Measurements from ENCODE around the gene PTPRO. TPM values are rescaled to one million over a fixed set of nuclear protein-coding genes. Genes with fewer than 3 reads are reported as not detected.

PTPRO gene
- polyA plus RNA-seq, 2 of the 4 experiments (the other 2 are of a cell fraction) = 0.04 TPM; not detected in 1

DNA sequence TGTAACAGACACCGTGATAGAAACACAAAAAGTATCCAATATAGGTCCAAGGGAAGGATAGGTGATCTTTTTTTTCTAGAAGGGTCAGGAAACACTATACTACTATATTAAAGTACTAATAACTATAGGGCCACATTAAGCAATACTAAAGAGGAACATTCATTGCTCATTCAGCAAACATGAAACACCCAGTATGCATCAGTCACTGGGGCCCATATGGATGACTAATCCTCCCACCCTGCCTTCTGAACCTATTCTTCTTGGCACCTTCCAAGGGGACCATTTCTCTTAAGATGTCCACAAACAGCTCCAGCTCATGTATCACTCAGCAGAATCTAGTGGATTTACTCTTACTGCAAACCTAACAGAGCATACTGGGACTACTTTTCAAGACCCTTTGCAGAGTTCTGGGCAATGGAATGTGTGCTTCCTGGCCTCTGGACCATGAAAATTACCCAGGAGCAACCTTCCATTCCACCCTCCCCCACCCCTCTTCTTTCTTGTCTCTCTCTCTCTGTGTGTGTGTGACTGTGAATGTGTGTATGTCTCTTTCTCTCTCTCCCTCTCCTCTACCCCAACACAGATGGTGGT is 279.0 kb downstream of the PTPRO start (continued):
- TF ChIP-seq, protein P1, sequence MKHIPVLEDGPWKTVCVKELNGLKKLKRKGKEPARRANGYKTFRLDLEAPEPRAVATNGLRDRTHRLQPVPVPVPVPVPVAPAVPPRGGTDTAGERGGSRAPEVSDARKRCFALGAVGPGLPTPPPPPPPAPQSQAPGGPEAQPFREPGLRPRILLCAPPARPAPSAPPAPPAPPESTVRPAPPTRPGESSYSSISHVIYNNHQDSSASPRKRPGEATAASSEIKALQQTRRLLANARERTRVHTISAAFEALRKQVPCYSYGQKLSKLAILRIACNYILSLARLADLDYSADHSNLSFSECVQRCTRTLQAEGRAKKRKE (CRISPR knock-in tag; IDR thresholded peaks at IDR 0.05; ENCODE audit: low read depth) = no peak
- TF ChIP-seq MAFK (IDR thresholded peaks at IDR 0.05; ENCODE audit: partially characterized antibody) (peak; percentile 25), FOSL2 (IDR thresholded peaks at IDR 0.05) (peak; percentile 55), FOSL2 (CRISPR knock-in tag; IDR thresholded peaks at IDR 0.05) (peak; percentile 75), NPAS2 (CRISPR knock-in tag; IDR thresholded peaks at IDR 0.05; ENCODE audit: borderline replicate concordance) (no peak), HDAC2 (IDR thresholded peaks at IDR 0.05) (no peak)

DNA sequence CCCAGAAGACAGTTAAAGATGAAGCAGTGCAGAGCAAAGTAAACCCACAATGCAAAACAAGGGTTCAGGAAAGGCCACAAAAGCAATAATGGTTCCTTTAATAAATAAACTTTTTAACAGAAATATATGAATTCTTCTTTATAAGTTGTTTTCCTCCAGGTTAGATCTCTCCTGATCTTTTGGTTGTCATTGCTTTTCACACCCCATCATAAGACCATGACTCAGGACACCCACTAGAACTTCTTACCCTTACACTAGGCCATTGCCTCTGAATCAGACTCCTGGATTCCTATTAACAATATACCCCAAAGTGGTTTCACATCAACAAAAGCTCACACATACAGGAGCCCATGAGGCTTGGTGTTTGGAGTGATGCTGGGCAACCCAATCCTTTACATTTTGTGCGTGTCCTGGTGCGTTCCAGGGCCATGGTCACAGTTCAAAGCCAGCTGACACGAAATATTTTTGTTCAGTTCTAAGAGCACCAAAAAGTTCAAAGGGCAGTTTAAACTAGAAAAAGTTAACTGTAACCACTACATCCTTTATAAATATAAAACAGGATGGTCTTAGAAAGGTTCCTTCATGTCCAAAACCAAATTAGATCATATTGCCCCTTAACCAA is 279.9 kb downstream of the PTPRO start:
- FAIRE-seq = no peak
- Histone ChIP-seq H3K27ac (peak overlapping the region; percentile 65 to 80), H3K4me3 (no peak overlapping the region), H3K4me1 (peaks cover 35% of the 10 kb centered on the region), H3K9me3 (no peaks in the 10 kb centered on the region), H3K4me2 (peak overlapping the region; percentile 62; the same call in 1 of the 3 replicates)
- TF ChIP-seq HOXA7 (CRISPR knock-in tag; IDR thresholded peaks at IDR 0.05) = no peak
- TF ChIP-seq FOSL2 (IDR thresholded peaks at IDR 0.05) = no peak
- TF ChIP-seq FOSL2 (CRISPR knock-in tag; IDR thresholded peaks at IDR 0.05) = no peak
- no peak for TF ChIP-seq KDM5A (IDR thresholded peaks at IDR 0.05)
- no peak for TF ChIP-seq ZSCAN20 (CRISPR knock-in tag; IDR thresholded peaks at IDR 0.05)
- no peak for TF ChIP-seq HEYL (CRISPR knock-in tag; IDR thresholded peaks at IDR 0.05)
- no peak for TF ChIP-seq MAFK (IDR thresholded peaks at IDR 0.05; ENCODE audit: partially characterized antibody)
- DNase-seq (ENCODE audit: low read depth in 1 of 2, low spot score in 1 of 2) = no peak
- no peak for ATAC-seq
- CTCF ChIA-PET = interaction anchor here (0.5 kb wide), 1 partner anchor 1730 kb away, joined by 3 read pairs; no protein-coding TSS in a partner anchor
- 89% methylated on average over 3 of the region's 3 CpGs for WGBS (ENCODE audit: missing lambda C conversion rate)
- POLR2A ChIA-PET = no interaction called here

DNA sequence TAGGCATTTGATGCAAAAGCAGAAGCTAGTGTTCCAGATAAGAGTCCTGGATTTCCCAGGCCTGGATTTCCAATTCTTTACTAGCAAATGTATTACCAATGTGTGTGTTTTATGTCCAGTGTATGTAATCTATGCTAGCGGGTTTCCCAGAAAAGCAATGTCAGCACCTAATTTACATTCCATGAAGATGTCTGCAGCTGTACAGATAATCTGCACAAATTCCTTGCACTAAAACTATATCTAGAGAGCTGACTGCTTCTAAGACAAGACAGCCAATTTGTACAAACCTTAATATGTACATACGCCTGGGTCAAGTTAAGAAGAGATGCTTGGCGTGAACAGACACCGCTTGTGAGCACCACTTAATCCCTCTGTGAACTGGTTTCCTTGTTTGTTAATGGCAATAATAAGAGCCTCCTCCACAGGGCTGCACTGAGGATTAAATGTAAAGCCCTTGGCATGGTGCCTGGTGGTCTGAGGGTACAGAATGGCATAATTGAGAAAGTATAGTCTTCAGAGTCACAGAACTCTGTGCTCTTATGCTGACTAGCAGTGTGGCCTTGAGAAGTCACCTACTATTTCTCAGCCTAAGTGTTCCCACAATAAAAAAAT is 281.3 kb downstream of the PTPRO start:
- no peak for ATAC-seq
- H3K27ac ChIP-seq = no peak overlapping the region
- FAIRE-seq = no peak

DNA sequence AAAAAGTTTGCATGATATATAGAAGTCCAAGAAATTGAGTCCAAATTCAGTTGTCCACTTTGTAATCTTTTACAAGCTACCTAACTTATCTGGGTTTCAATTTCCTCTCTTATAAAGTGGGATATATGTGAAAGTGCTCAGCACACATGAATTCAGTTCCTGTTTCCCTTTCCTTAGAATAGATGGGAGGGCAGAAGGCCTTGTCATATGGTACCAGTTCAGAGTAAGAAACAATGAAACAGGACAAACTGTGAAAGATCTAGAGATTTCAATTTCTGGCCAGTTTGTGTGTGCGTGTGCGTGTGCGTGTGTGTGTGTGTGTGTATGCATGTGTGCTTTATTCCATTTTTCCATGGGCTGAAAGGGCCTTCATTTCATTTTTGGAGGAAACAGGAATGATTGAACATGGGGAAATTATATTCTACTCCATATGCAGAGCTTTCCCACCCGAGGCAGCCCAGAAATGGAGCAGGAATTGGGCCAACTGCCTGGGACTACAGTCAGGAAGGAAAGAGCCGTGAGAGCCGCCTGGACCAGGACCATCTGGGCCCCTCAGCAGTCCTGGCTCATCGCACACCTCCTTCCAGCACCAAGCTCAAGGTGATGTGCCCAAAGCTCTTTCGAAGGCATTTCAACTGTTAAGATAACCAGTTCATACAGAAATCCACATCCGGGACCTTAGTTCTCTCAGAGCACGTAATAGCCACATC is 283.7 kb downstream of the PTPRO start:
- ATAC-seq = no peak
- 88% methylated on average over 10 of the region's 10 CpGs for WGBS (ENCODE audit: missing lambda C conversion rate)
- H3K4me1 ChIP-seq = peaks cover 10% of the 10 kb centered on the region
- no peak for DNase-seq (ENCODE audit: low read depth in 1 of 2, low spot score in 1 of 2)
- CTCF ChIA-PET = interaction anchor here (0.9 to 2.6 kb wide), 3 partner anchors 12 to 33 kb away, joined by 3 to 7 read pairs (median 4); no protein-coding TSS in a partner anchor
- POLR2A ChIA-PET = no interaction called here
- FAIRE-seq = no peak
- TF ChIP-seq, protein P2, sequence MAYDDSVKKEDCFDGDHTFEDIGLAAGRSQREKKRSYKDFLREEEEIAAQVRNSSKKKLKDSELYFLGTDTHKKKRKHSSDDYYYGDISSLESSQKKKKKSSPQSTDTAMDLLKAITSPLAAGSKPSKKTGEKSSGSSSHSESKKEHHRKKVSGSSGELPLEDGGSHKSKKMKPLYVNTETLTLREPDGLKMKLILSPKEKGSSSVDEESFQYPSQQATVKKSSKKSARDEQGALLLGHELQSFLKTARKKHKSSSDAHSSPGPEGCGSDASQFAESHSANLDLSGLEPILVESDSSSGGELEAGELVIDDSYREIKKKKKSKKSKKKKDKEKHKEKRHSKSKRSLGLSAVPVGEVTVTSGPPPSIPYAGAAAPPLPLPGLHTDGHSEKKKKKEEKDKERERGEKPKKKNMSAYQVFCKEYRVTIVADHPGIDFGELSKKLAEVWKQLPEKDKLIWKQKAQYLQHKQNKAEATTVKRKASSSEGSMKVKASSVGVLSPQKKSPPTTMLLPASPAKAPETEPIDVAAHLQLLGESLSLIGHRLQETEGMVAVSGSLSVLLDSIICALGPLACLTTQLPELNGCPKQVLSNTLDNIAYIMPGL (CRISPR knock-in tag; IDR thresholded peaks at IDR 0.05; ENCODE audit: borderline replicate concordance) = no peak
- no peak for TF ChIP-seq EHMT2 (IDR thresholded peaks at IDR 0.05; ENCODE audit: low read depth)
- no peak for TF ChIP-seq POLR2AphosphoS2 (conservative IDR thresholded peaks at IDR 0.05; ENCODE audit: low read length)
- TF ChIP-seq MAZ (IDR thresholded peaks at IDR 0.05; ENCODE audit: borderline replicate concordance, low read depth, low read length) = no peak
- no peak for TF ChIP-seq RAD21 (conservative IDR thresholded peaks at IDR 0.05 in 1 of 2, IDR thresholded peaks at IDR 0.05 in 1 of 2)
- TF ChIP-seq MAFK (IDR thresholded peaks at IDR 0.05; ENCODE audit: partially characterized antibody) = no peak
- no peak for TF ChIP-seq CHD4 (IDR thresholded peaks at IDR 0.05; ENCODE audit: borderline replicate concordance)
- TF ChIP-seq TFCP2L1 (CRISPR knock-in tag; IDR thresholded peaks at IDR 0.05) = no peak
- no peak for TF ChIP-seq HEYL (CRISPR knock-in tag; IDR thresholded peaks at IDR 0.05)
- TF ChIP-seq, protein P3, sequence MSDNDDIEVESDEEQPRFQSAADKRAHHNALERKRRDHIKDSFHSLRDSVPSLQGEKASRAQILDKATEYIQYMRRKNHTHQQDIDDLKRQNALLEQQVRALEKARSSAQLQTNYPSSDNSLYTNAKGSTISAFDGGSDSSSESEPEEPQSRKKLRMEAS (IDR thresholded peaks at IDR 0.05) = no peak
- TF ChIP-seq POLR2A (IDR thresholded peaks at IDR 0.05; ENCODE audit: low read length) = no peak
- TF ChIP-seq EP300 (IDR thresholded peaks at IDR 0.05) = no peak
- TF ChIP-seq RNF2 (IDR thresholded peaks at IDR 0.05; ENCODE audit: borderline replicate concordance, low read depth) = no peak
- TF ChIP-seq RCOR1 (IDR thresholded peaks at IDR 0.05; ENCODE audit: low read depth, low read length) = no peak
- no peak overlapping the region for H3K27ac ChIP-seq
- H3K4me3 ChIP-seq = no peak overlapping the region
- no peaks in the 10 kb centered on the region for H3K9me3 ChIP-seq
- no peak overlapping the region for H3K4me2 ChIP-seq

More for the DNA sequence above, 281.3 kb downstream of the PTPRO start:
- peak; percentile 57 for TF ChIP-seq MAFK (IDR thresholded peaks at IDR 0.05; ENCODE audit: partially characterized antibody)
- no peak for TF ChIP-seq JUN (IDR thresholded peaks at IDR 0.05)
- H3K4me2 ChIP-seq = no peak overlapping the region
- ChIA-PET POLR2A (no interaction called here), CTCF (interaction anchor here (1.1 to 2.6 kb wide), 2 partner anchors 9 to 252 kb away, joined by 3 to 7 read pairs; no protein-coding TSS in a partner anchor)
- H3K4me3 ChIP-seq = no peak overlapping the region
- no peaks in the 10 kb centered on the region for H3K9me3 ChIP-seq
- DNase-seq (ENCODE audit: low read depth in 1 of 2, low spot score in 1 of 2) = no peak
- peaks cover 32% of the 10 kb centered on the region for H3K4me1 ChIP-seq
- 94% methylated on average over 4 of the region's 4 CpGs for WGBS (ENCODE audit: missing lambda C conversion rate)

All from A549 (cell line).